IPS-18c (cell line): ENCODE results near the gene RADIL.
A peak's percentile ranks its signal among the peaks of the same experiment; 100 is the strongest.

ENCODE experiments used
- H3K4me3 ChIP-seq: 2 replicates; pipeline ENCODE4 v1.7.0; 2013; ENCODE audit warnings: low read depth, mild to moderate bottlenecking, low read length, moderate library complexity; ENCODE audit not compliant: insufficient read depth
- H3K9me3 ChIP-seq: one replicate; pipeline ENCODE4 v1.6.1; 2013; ENCODE audit warnings: mild to moderate bottlenecking, low read length, moderate library complexity; ENCODE audit not compliant: control insufficient read depth, insufficient read depth

The RADIL gene

DNA sequence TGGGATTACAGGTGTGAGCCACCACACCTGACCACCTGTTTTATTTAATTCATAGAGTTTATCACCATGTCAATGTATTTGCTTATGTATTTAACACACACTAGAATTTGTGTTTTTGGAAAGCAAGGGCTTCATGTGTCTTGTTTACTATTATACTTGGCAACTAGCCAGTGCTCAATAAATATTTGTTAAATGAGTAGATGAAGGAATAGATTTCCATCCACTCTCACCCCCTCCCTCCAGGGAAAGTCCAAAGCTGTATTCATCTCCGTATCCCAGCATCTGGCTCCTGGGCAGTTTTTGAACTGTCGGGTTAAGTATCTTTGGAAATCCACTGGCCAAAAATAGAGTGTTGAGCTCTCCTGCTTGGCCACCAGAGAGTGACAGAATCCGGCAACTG, 4.6 kb upstream of the RADIL start:
- no peaks in the 10 kb centered on the region for H3K9me3 ChIP-seq

DNA sequence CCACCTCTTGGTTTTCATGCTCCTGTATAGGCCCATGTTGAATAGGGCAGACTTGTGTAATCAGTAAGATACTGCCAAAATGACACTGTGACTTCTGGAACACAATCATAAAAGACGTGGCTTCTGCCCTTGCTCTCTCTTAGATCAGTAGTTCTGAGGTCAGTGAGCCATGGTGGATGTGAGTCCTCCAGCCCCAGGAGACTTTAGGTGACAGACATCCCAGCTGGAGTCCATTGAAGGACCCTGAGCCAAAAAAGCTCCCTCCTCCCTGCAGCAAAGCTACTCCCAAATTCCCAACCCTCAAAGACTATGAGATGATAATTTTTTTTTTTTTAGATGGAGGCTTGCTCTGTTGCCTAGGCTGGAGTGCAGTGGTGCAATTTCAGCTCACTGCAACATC, 3.2 kb upstream of the RADIL start:
- Histone ChIP-seq H3K4me3 (no peak overlapping the region), H3K9me3 (no peaks in the 10 kb centered on the region)

More for the DNA sequence above, 4.6 kb upstream of the RADIL start:
- no peak overlapping the region for H3K4me3 ChIP-seq

- Histone ChIP-seq H3K9me3 (no peaks in the 10 kb centered on the region), H3K4me3 (no peak overlapping the region)
Measured at GRCh38 chr7:4885317-4885807, 1.8 kb upstream of the RADIL start.

DNA sequence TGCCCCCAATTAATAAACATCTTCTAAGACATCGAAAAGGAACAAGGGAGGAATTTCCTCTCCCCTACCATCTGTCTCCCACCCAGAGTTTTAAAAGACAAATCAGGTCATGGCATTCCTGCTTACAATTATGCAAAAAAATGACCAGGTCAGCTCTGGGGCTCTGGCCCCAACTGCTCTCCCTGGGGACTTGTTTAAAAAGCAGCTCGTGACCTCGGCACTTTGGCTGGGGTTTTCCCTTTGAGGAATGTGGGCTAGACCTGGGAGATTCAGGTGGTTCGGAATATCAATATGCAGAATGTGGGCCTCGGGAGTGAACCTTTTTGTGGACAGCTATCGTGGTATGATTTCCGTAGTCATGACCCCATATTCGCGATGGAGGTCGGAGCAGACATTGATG, 648 bp upstream of the RADIL start:
- no peaks in the 10 kb centered on the region for H3K9me3 ChIP-seq

DNA sequence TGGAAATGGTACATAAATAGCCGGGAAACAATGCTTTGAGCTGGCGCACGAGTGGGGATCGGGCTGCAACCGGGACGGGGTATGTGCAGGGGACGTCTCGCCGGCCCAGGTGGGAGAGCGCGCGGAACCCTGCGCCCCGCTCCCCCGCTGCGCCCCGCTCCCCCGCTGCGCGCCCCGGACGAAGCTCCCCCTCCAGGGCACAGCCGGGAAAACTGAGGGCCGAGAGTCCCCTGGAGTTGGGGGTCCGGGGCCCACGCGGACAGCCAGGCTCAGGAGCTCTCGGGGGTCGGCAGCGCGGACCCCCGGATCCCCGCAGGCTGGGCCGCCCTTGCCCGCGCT, 514 bp downstream of the RADIL start:
- H3K4me3 ChIP-seq = peak overlapping the region; percentile 70
- H3K9me3 ChIP-seq = no peaks in the 10 kb centered on the region

More for the DNA sequence above, 648 bp upstream of the RADIL start:
- H3K4me3 ChIP-seq = no peak overlapping the region

DNA sequence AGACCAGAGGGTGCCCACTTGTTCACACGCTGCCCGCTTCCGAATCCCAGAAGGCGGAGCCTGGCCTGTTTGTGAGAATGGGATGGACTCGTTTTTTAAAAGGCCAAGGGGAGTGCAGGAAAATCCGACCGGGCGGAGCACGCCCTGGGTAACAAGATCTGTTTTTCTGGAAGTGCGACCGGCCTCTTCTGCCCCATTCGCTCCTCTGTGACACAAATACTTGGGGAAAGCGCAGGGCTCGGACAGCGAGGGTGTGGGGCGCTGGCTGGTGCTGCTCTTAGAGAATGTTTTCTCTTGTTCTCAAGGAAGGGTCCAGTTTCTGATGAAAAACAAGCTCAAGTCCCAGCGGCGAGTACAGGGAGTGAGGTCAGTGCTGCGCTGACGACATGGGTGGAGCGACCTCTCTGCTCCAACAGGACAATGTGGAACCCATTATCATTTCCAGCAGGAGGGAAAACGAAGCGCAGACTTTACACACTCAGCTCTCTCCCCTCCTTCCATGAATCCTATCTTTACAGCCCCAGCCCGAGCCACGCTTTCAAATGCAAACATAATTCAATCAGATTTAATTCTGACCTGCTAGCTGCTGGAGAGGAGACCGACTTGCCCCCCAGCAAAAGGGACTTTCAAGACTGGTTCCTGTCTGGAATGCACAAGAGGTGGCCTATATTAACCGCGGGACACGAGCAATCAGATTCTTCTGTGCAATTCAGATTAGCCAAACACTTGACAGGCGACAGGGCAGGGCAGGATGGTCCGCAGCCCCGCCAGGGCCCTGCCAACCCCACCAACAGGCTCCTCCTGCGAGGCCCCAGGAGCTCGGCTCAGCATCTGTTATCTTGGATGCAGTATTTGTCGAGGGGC, 1.1 kb downstream of the RADIL start:
- H3K9me3 ChIP-seq = no peaks in the 10 kb centered on the region
- peak overlapping the region; percentile 70 for H3K4me3 ChIP-seq

- Histone ChIP-seq H3K4me3 (no peak overlapping the region), H3K9me3 (no peaks in the 10 kb centered on the region)
Measured at GRCh38 chr7:4880218-4880617, 3.3 kb downstream of the RADIL start.

- H3K9me3 ChIP-seq = no peaks in the 10 kb centered on the region
- H3K4me3 ChIP-seq = no peak overlapping the region
Measured at GRCh38 chr7:4879396-4880081, 4.0 kb downstream of the RADIL start.

DNA sequence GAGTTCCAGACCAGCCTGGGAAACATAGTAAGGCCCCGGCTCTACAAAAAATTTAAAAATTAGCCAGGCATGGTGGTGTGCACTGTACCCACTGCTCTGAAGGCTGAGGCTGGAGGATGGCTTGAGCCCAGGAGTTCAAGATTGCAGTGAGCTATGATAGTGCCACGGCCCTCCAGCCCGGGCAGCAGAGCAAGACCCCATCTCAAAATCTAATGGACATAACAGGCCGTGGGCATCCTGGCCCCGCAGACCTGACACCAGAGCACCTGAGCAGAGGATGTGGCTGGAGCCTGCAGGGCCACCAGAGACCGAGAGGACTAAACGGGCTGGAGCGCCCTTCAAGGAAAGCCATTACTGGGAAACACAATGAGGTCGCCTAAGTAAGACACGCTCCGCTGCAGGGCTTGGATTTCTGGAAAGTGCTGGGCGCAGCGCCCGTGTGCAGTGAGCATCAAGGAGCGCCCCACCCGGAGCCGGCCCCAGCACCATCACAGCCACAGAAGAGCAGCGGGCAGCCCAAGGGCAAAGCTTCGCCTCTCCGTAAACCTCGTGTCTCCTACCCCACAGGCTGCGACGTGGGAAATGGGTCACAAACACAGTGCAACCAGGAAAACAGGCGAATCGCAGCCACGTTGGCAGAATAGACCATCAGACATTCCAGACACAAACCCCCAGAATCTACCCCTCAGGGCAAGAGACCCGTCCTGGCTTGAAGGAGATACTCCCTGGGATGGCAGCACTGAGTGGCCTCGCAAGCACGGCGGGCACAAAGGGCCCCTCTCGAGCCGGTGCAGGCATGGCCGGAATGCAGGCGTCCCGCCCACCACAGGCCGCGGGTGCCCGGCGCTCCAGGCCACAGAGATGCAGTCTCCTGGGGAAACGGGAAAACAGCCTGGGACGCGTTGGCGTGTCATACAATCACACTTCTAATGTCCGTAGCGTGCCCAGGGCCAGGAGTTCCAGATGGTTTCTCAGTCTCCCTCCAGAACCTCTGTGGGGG, 4.9 kb downstream of the RADIL start:
- H3K4me3 ChIP-seq = no peak overlapping the region
- no peaks in the 10 kb centered on the region for H3K9me3 ChIP-seq

GRCh38 chr7:4876586-4876985, 6.9 kb downstream of the RADIL start:
- H3K4me3 ChIP-seq = no peak overlapping the region

DNA sequence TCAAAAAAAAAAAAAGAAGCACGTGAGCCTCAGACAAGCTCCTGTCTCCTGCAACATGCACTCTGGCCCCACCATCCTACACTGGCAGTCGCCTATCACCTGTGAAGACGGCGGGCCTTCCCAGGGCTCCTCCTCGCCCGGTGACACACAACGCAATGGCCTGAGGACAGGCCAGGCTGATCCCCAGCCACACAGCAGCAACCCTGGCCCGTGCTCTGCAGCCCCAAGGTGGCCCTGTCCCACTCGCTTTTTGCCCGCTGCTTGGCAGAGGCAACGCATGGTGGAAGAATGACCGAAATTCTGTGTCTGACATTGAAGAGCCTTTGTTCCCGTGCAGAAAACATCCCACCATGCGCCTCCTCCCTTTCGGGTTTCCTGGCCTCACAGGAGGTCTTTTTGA, 8.1 kb downstream of the RADIL start:
- H3K9me3 ChIP-seq = no peaks in the 10 kb centered on the region
- H3K4me3 ChIP-seq = no peak overlapping the region

More at GRCh38 chr7:4876586-4876985, 6.9 kb downstream of the RADIL start:
- no peaks in the 10 kb centered on the region for H3K9me3 ChIP-seq

GRCh38 chr7:4873071-4873944, 10.2 kb downstream of the RADIL start:
- no peaks in the 10 kb centered on the region for H3K9me3 ChIP-seq
- no peak overlapping the region for H3K4me3 ChIP-seq

DNA sequence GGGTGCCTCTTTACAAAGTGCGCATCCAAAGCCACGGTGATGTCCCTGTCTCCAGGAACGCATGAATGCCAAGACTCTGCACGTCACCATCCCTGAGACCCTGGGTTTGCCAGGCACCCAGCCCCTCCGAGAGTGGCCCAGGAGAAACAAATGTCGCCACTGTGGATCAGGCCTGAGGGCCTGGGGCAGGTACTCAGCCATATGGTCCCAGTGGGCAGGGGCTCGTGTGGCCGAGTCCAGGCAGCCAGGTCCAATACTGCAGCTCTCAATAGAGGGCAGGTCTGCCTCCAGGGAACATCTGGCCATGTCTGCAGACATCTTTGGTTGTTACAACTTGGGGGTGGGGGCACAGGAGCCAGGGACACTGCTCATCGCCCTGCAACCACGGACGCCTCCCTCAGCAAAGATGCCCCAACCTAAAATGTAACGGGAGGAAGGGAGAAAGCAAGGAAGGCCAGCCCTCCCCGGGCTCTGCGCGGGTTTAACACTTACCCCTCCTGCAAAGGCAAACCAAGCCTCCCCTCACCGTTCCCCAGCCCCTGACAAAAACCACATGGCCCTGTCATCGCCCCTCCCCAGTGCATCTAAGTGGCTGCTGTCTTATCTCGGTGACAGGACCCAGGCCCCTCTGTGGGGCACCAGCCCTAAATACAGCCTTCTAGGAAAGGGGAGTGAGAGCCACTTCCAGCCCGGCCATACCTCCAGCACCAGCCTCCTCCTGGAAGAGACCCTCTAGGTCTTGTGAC, 11.4 kb downstream of the RADIL start:
- no peak overlapping the region for H3K4me3 ChIP-seq
- H3K9me3 ChIP-seq = no peaks in the 10 kb centered on the region

- Histone ChIP-seq H3K4me3 (no peak overlapping the region), H3K9me3 (no peaks in the 10 kb centered on the region)
Measured at GRCh38 chr7:4871056-4871680, 12.3 kb downstream of the RADIL start.

- no peaks in the 10 kb centered on the region for H3K9me3 ChIP-seq
- no peak overlapping the region for H3K4me3 ChIP-seq
Measured at GRCh38 chr7:4868493-4868892, 15.0 kb downstream of the RADIL start.
